Osteocyte (in vitro differentiated cells): ENCODE data around the gene AP4B1. TPM values are rescaled to one million over a fixed set of nuclear protein-coding genes. Genes with fewer than 3 reads are reported as not detected.

Experiments used
- DNase-seq: peaks from one replicate; pipeline ENCODE4 v3.0.0; 2021; ENCODE audit warnings: mixed read lengths; ENCODE audit not compliant: unreplicated experiment; ENCODE audit errors: extremely low spot score
- H3K27ac Mint-ChIP-seq: one replicate; pipeline ENCODE4 v1.8.0; 2021; ENCODE audit warnings: mild to moderate bottlenecking, mixed read lengths; ENCODE audit not compliant: unreplicated experiment
- H3K27me3 Mint-ChIP-seq: one replicate; pipeline ENCODE4 v1.8.0; 2021; ENCODE audit warnings: mixed read lengths; ENCODE audit not compliant: unreplicated experiment
- H3K36me3 Mint-ChIP-seq: one replicate; pipeline ENCODE4 v1.8.0; 2021; ENCODE audit warnings: mixed read lengths; ENCODE audit not compliant: unreplicated experiment
- H3K4me1 Mint-ChIP-seq: one replicate; pipeline ENCODE4 v1.8.0; 2021; ENCODE audit warnings: mixed read lengths; ENCODE audit not compliant: unreplicated experiment
- H3K4me3 Mint-ChIP-seq: one replicate; pipeline ENCODE4 v1.8.0; 2021; ENCODE audit warnings: mild to moderate bottlenecking, moderate library complexity, mixed read lengths; ENCODE audit not compliant: unreplicated experiment
- H3K9me3 Mint-ChIP-seq: one replicate; pipeline ENCODE4 v1.8.0; 2021; ENCODE audit warnings: mixed read lengths; ENCODE audit not compliant: unreplicated experiment
- CTCF ChIP-seq: fragments of 200-600 bp; sonication (generic); IDR thresholded peaks from 2 replicates; pipeline ENCODE4 v1.5.0; 2021; ENCODE audit warnings: antibody characterized with exemption, mild to moderate bottlenecking, moderate library complexity
- total RNA-seq: library from RNA; stranded (reverse); gene quantifications from 2 replicates; pipeline ENCODE4 v1.2.1, GENCODE V29; 2021

The AP4B1 gene
- total RNA-seq, 1 donor from 2014 or later: 19.7 TPM

- Mint-ChIP-seq H3K36me3 (peaks cover 28% of the 10 kb centered on the region), H3K4me1 (peaks cover 22% of the 10 kb centered on the region), H3K4me3 (no peak overlapping the region), H3K27me3 (no peaks in the 10 kb centered on the region), H3K27ac (no peak overlapping the region), H3K9me3 (peaks cover 8% of the 10 kb centered on the region)
- no peak for TF ChIP-seq CTCF
- DNase-seq: no peak
These were observed 38.6 kb upstream of the AP4B1 start for GRCh38 chr1:113943028-113943811.

- H3K4me1 Mint-ChIP-seq: peaks cover 19% of the 10 kb centered on the region
These were observed 37.9 kb upstream of the AP4B1 start for GRCh38 chr1:113942527-113942926.

GRCh38 chr1:113941245-113941559, 36.6 kb upstream of the AP4B1 start:
- no peak for TF ChIP-seq CTCF
- peaks cover 8% of the 10 kb centered on the region for H3K9me3 Mint-ChIP-seq

More at GRCh38 chr1:113942527-113942926, 37.9 kb upstream of the AP4B1 start:
- H3K9me3 Mint-ChIP-seq: peaks cover 8% of the 10 kb centered on the region
- H3K36me3 Mint-ChIP-seq: peaks cover 28% of the 10 kb centered on the region
- H3K27me3 Mint-ChIP-seq: no peaks in the 10 kb centered on the region
- H3K4me3 Mint-ChIP-seq: no peak overlapping the region
- no peak for TF ChIP-seq CTCF
- no peak overlapping the region for H3K27ac Mint-ChIP-seq
- no peak for DNase-seq

GRCh38 chr1:113940365-113941244, 36.0 kb upstream of the AP4B1 start:
- H3K9me3 Mint-ChIP-seq: peaks cover 8% of the 10 kb centered on the region
- H3K27ac Mint-ChIP-seq: peak overlapping the region; percentile 25
- H3K27me3 Mint-ChIP-seq: no peaks in the 10 kb centered on the region
- peaks cover 27% of the 10 kb centered on the region for H3K36me3 Mint-ChIP-seq
- TF ChIP-seq CTCF: no peak
- no peak overlapping the region for H3K4me3 Mint-ChIP-seq
- peaks cover 22% of the 10 kb centered on the region for H3K4me1 Mint-ChIP-seq
- no peak for DNase-seq

More at GRCh38 chr1:113941245-113941559, 36.6 kb upstream of the AP4B1 start:
- H3K4me1 Mint-ChIP-seq: peaks cover 19% of the 10 kb centered on the region
- no peak overlapping the region for H3K27ac Mint-ChIP-seq
- H3K4me3 Mint-ChIP-seq: no peak overlapping the region
- H3K27me3 Mint-ChIP-seq: no peaks in the 10 kb centered on the region
- H3K36me3 Mint-ChIP-seq: peaks cover 28% of the 10 kb centered on the region
- no peak for DNase-seq

- H3K9me3 Mint-ChIP-seq: peaks cover 1% of the 10 kb centered on the region
- no peak for TF ChIP-seq CTCF
- H3K27me3 Mint-ChIP-seq: no peaks in the 10 kb centered on the region
- no peak overlapping the region for H3K27ac Mint-ChIP-seq
- no peak overlapping the region for H3K4me3 Mint-ChIP-seq
- peaks cover 14% of the 10 kb centered on the region for H3K36me3 Mint-ChIP-seq
- H3K4me1 Mint-ChIP-seq: peaks cover 31% of the 10 kb centered on the region
- DNase-seq: no peak
These were observed 33.6 kb upstream of the AP4B1 start for GRCh38 chr1:113938192-113938591.
